IPS-11a (cell line): Measurements from ENCODE around the gene LAMA5.

ENCODE experiments used
- H3K4me3 ChIP-seq: one replicate; pipeline ENCODE4 v1.5.1; 2013; ENCODE audit warnings: low read depth, low read length, control low read depth

LAMA5 gene

GRCh38 chr20:62330576-62331317 lies 36.4 kb downstream of the LAMA5 start:
- H3K4me3 ChIP-seq = no peak overlapping the region

- H3K4me3 ChIP-seq = no peak overlapping the region
Measured at GRCh38 chr20:62329389-62330377, 37.4 kb downstream of the LAMA5 start.

- no peak overlapping the region for H3K4me3 ChIP-seq
Measured at GRCh38 chr20:62328684-62329388, 38.3 kb downstream of the LAMA5 start.

- no peak overlapping the region for H3K4me3 ChIP-seq
Measured at GRCh38 chr20:62327726-62328495, 39.2 kb downstream of the LAMA5 start.

- no peak overlapping the region for H3K4me3 ChIP-seq
Measured at GRCh38 chr20:62326959-62327725, 40.0 kb downstream of the LAMA5 start.

GRCh38 chr20:62326559-62326958 lies 40.6 kb downstream of the LAMA5 start:
- H3K4me3 ChIP-seq = no peak overlapping the region

GRCh38 chr20:62325172-62325905 lies 41.8 kb downstream of the LAMA5 start:
- H3K4me3 ChIP-seq = no peak overlapping the region

GRCh38 chr20:62323980-62324906 lies 42.9 kb downstream of the LAMA5 start:
- H3K4me3 ChIP-seq = no peak overlapping the region

GRCh38 chr20:62323146-62323979 lies 43.7 kb downstream of the LAMA5 start:
- no peak overlapping the region for H3K4me3 ChIP-seq

- no peak overlapping the region for H3K4me3 ChIP-seq
Measured at GRCh38 chr20:62322492-62323041, 44.5 kb downstream of the LAMA5 start.

GRCh38 chr20:62321975-62322374 lies 45.1 kb downstream of the LAMA5 start:
- no peak overlapping the region for H3K4me3 ChIP-seq

GRCh38 chr20:62321521-62321948 lies 45.6 kb downstream of the LAMA5 start:
- H3K4me3 ChIP-seq = no peak overlapping the region

- no peak overlapping the region for H3K4me3 ChIP-seq
Measured at GRCh38 chr20:62320581-62321354, 46.3 kb downstream of the LAMA5 start.

GRCh38 chr20:62319346-62319909 lies 47.7 kb downstream of the LAMA5 start:
- H3K4me3 ChIP-seq = no peak overlapping the region

- no peak overlapping the region for H3K4me3 ChIP-seq
Measured at GRCh38 chr20:62318400-62319345, 48.4 kb downstream of the LAMA5 start.
